OCI-LY7 (cell line): Measurements from ENCODE around the gene PARD3. TPM values are rescaled to one million over a fixed set of nuclear protein-coding genes. Genes with fewer than 3 reads are reported as not detected.

ENCODE experiments used
- BruUV-seq: library from RNA; stranded (reverse); fragments of 400-500 nt; replicated peaks from 2 replicates; lab custom pipeline; 2021; lab: Mats Ljungman, UMichigan
- CTCF ChIA-PET: fragments of 300-600 bp; sonication (Branson Sonifier 250); formaldehyde crosslinking; loops from one replicate; lab custom pipeline; 2022; ENCODE audit warnings: antibody characterized with exemption; ENCODE audit not compliant: unreplicated experiment; lab: Charles Lee
- POLR2A ChIA-PET: fragments of 300-600 bp; sonication (Branson Sonifier 250); formaldehyde crosslinking; loops from one replicate; lab custom pipeline; 2022; ENCODE audit warnings: antibody characterized with exemption; lab: Charles Lee
- DNase-seq: peaks from one replicate; pipeline ENCODE4 v3.0.0-alpha.2; 2015; ENCODE audit warnings: low spot score
- H2AFZ ChIP-seq: fragments of 200-600 bp; sonication (generic), shearing (Covaris generic); 2 replicates; pipeline ENCODE4 v1.6.1; 2014; ENCODE audit warnings: mild to moderate bottlenecking, antibody characterized with exemption, low read length, moderate library complexity
- H3K27ac ChIP-seq: fragments of 200-600 bp; sonication (generic); 2 replicates; pipeline ENCODE4 v1.5.1; 2014; ENCODE audit warnings: mixed run types, low read depth, mild to moderate bottlenecking, moderate library complexity, low read length, inconsistent platforms; ENCODE audit not compliant: poor library complexity, severe bottlenecking
- H3K36me3 ChIP-seq: fragments of 200-600 bp; sonication (generic); 2 replicates; pipeline ENCODE4 v1.6.1; 2014; ENCODE audit warnings: mild to moderate bottlenecking, antibody characterized with exemption, low read length, moderate library complexity, mixed read lengths; ENCODE audit not compliant: insufficient read depth
- H3K4me1 ChIP-seq: fragments of 200-600 bp; sonication (generic); 2 replicates; pipeline ENCODE4 v1.5.1; 2014; ENCODE audit warnings: mild to moderate bottlenecking, low read length; ENCODE audit not compliant: insufficient read depth, poor library complexity, severe bottlenecking
- H3K4me2 ChIP-seq: fragments of 200-600 bp; sonication (generic); 2 replicates; pipeline ENCODE4 v1.6.1; 2014; ENCODE audit warnings: mild to moderate bottlenecking, low read length
- H3K4me3 ChIP-seq: fragments of 200-600 bp; sonication (generic); 2 replicates; pipeline ENCODE4 v1.5.1; 2014; ENCODE audit warnings: mild to moderate bottlenecking, low read depth, low read length; ENCODE audit not compliant: poor library complexity, severe bottlenecking
- H3K79me2 ChIP-seq: fragments of 200-600 bp; sonication (generic); 2 replicates; pipeline ENCODE4 v1.6.1; 2016; ENCODE audit warnings: low read depth, mild to moderate bottlenecking, low read length, moderate library complexity, mixed read lengths; ENCODE audit not compliant: insufficient read depth
- H3K9me2 ChIP-seq: fragments of 200-600 bp; sonication (generic); 2 replicates; pipeline ENCODE4 v1.6.1; 2016; ENCODE audit warnings: mild to moderate bottlenecking, low read length, mixed read lengths; ENCODE audit not compliant: insufficient read depth
- H3K9me3 ChIP-seq: fragments of 200-600 bp; sonication (generic); 2 replicates; pipeline ENCODE4 v1.6.1; 2014; ENCODE audit warnings: mild to moderate bottlenecking, mixed run types, low read length, mixed read lengths
- H4K20me1 ChIP-seq: fragments of 200-600 bp; sonication (generic); 2 replicates; pipeline ENCODE4 v1.6.1; 2014; ENCODE audit warnings: mild to moderate bottlenecking, antibody characterized with exemption, low read length, moderate library complexity, mixed read lengths; ENCODE audit not compliant: insufficient read depth
- CTCF ChIP-seq: fragments of 200-600 bp; sonication (generic); conservative IDR thresholded peaks from 2 replicates; pipeline ENCODE4 v1.5.1; 2014; ENCODE audit warnings: mild to moderate bottlenecking, antibody characterized with exemption, low read length, moderate library complexity, mixed read lengths
- EZH2phosphoT487 ChIP-seq: fragments of 200-600 bp; sonication (generic); IDR thresholded peaks from 2 replicates; pipeline ENCODE4 v1.6.1; 2018; ENCODE audit warnings: low read depth, borderline replicate concordance, mild to moderate bottlenecking, mixed run types, antibody characterized with exemption, low read length, moderate library complexity, mixed read lengths
- intact Hi-C: fragments of 100-400 bp; cut with micrococcal nuclease; formaldehyde crosslinking; loops from one replicate; pipeline ENCODE4 v1.10.0; 2022; ENCODE audit not compliant: unreplicated experiment
- total RNA-seq, 2 experiments: library from RNA; depleted of rRNA in 1 of 2; stranded (reverse); fragments of >200 nt in 1 of 2; shearing (Covaris generic) in 1 of 2; gene quantifications; 2 replicates each; pipeline ENCODE4 v1.2.3, GENCODE V29; 2014 to 2022

Gene PARD3
- total RNA-seq, 2 experiments from 2014 or later, result not detected

GRCh38 chr10:34205452-34205851 is 609.6 kb downstream of the PARD3 start:
- no peak overlapping the region for H3K4me2 ChIP-seq
- ChIA-PET CTCF (no interaction called here), POLR2A (no interaction called here)
- H2AFZ ChIP-seq, result no peak overlapping the region
- no peak for DNase-seq
- intact Hi-C loops, result no loop called here
- no peak overlapping the region for H3K4me3 ChIP-seq
- BruUV-seq, result no TSS peak
- TF ChIP-seq CTCF, result no peak
- no peak for TF ChIP-seq EZH2phosphoT487
- no peaks in the 10 kb centered on the region for H3K79me2 ChIP-seq
- no peaks in the 10 kb centered on the region for H3K9me2 ChIP-seq
- no peak overlapping the region for H3K27ac ChIP-seq
- H3K9me3 ChIP-seq, result no peaks in the 10 kb centered on the region
- H3K36me3 ChIP-seq, result no peaks in the 10 kb centered on the region
- H3K4me1 ChIP-seq, result no peaks in the 10 kb centered on the region
- H4K20me1 ChIP-seq, result no peaks in the 10 kb centered on the region

DNA sequence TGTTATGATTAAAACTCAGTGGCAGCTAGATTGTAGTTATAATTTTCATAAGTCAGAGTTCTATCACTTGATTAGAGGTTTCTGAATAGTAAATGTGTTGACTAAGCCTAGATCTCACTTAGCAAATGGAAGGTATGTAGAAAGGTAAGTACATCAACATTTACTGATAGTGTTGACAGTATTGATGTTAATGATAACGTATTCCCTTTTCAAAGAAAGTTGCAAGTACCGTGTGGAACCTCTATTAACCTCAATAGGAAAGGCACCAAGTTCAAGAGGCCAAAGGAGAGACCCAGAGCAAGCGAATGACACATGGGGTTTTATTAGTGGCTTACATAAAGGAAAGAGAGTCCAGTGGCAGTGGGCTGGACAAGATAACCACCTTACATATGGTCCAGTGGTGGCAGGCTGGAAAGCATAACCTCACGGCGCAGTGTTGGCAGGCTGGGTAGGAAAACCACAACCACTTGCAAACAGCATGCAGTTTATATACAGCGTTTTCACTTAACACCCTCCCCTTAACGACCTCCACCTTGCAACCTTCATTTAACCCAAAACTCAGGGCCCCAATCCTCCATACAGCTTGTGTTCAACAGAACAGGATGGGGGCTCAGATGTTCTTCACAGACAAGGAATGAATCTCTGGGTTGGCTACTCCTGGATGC is 611.0 kb downstream of the PARD3 start:
- intact Hi-C loops, result no loop called here
- H2AFZ ChIP-seq, result no peak overlapping the region

More for the DNA sequence above, 611.0 kb downstream of the PARD3 start:
- BruUV-seq, result no TSS peak
- H3K4me2 ChIP-seq, result no peak overlapping the region
- H3K79me2 ChIP-seq, result no peaks in the 10 kb centered on the region
- ChIA-PET POLR2A (no interaction called here), CTCF (no interaction called here)
- no peak overlapping the region for H3K27ac ChIP-seq
- H3K4me1 ChIP-seq, result no peaks in the 10 kb centered on the region
- H3K9me3 ChIP-seq, result no peaks in the 10 kb centered on the region
- no peaks in the 10 kb centered on the region for H4K20me1 ChIP-seq
- no peak for TF ChIP-seq EZH2phosphoT487
- TF ChIP-seq CTCF, result no peak
- DNase-seq, result no peak
- no peaks in the 10 kb centered on the region for H3K36me3 ChIP-seq
- no peak overlapping the region for H3K4me3 ChIP-seq
- H3K9me2 ChIP-seq, result no peaks in the 10 kb centered on the region
